NCI-H2196 treated with DMSO at 0.1 percent for 48 hours (cell line): ENCODE data around the gene MS4A10.

Source experiments
- DNase-seq: peaks from one replicate; lab custom pipeline; 2025; ENCODE audit not compliant: unreplicated experiment; lab: John Stamatoyannopoulos, UW

Gene MS4A10

DNA sequence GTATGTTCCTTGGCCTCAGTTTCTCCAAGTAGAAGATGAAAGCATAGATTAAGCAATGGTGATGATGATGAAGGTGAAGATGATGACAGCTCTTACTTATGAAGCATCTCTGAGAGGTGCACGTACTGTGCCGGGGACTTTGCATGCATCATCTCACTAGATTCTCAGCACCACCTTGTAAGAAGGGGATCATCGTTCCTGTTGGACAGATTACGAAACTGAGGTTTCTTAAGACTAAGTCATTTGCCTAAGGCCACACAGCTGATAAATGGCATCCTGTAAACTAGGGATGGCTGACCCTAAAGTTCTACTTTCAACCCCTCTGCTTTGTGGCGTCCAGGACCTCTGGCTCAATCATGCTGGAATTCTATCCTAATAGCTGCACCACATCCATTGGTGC lies 19.8 kb upstream of the MS4A10 start:
- no peak for DNase-seq

DNA sequence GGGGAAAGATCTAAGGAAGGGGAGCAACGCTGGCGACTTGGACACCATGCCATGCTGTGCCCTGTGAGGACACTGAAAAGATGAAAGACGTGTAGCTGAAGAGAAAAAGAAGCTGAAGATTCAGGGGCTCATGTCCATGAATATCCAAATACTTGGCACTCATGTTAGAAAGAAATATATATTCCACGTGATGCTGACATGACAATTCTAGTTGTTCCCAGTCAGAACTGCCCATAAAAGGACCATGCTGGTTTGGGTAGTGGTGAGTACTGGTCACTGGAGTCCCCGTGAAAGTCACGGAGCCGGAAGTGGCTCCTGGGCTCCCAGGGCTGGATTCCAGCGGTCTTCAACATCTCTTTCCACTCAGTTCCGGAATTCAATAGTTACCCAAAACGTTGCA lies 18.6 kb upstream of the MS4A10 start:
- DNase-seq, result no peak

DNA sequence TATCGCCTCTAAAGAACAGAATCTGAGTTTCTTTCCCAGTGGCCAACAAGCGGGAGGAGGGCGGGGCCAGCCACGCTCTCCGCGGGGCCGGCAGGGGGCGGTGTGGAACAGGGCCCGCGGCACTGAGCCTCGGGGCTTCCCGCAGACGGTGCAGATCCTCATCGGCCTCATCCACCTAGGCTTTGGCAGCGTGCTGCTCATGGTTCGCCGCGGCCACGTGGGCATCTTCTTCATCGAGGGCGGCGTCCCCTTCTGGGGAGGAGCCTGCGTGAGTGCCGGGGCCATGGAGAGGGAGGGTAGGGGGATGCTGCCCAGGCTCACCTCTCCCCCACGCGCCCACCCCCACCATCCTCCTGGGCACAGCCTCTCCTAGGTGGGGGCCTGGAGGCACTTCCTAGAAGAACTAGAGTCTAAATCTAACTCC lies 17.7 kb upstream of the MS4A10 start:
- no peak for DNase-seq

DNA sequence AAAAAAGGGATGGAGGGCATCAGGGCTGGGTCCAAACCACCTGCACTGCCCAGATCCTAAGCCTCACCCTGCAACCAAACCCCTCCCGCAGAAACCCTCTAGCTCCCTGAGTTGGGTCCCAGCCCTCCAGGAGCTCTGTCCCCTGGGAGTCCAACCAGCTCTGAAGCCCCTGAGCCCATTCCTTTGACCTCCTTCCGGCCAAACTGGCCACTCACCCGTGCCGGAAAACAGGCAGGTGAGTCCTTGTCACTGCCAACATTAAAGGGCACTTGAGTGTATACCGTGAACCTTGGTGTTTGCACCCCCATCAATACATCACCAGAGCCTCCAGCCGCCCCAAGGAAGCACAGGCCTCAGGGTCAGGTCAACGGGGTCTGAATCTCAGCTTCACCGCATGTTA lies 16.9 kb upstream of the MS4A10 start:
- no peak for DNase-seq

DNA sequence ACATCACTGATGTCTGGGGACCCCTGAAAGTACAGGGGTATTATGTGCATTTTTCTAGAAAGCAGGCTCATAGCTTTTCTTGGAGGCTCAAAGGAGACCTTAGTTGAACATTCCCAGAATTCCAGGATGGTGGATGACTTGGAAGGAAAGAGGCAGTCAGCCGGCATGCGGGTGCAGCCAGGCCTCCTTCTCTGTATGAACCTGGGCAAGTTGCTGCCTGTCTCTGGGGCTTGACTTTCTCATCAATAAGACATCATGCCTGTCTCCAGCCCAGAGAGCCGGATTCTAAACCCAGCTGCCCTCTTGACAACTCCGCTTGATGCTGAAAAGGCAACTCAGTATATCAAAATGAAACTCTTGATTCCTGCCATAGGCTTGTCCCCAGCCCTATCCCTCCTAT lies 15.9 kb upstream of the MS4A10 start:
- no peak for DNase-seq

DNA sequence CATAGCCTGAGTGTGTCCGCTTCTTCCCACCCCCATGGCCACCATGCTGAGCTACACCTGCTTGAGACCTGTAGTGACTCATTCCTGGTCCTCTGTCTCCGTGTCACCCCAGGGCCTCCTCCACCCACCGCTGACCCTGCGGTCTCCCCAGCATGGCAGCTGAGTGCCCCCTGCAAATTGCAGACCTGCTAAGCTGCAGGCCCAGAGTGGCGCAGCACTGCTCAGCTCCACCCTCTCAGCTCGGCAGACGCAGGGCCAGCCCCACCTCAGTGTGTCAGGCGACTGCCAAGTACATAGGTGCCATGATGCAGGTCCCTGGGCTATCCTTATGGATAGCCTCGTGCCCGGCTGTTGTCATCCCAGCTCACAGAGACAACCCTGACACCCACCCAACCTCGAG lies 15.3 kb upstream of the MS4A10 start:
- no peak for DNase-seq

DNA sequence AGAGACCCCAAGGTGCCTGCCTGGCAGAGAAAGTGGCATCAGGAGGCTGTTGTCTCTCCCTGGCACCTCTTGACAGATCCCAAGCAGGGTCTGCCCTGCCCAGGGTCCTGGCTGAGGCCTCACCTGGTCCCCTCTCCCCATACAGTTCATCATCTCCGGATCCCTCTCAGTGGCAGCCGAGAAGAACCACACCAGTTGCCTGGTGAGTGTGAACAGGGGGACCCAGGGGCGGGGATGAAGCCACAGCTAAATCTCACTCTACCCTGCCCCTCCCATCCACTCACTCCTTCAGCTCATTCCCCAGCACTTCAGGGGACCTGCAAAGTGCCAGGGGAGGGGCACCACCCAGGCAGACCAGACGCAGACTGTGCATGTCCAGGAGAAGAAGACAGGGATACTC lies 14.0 kb upstream of the MS4A10 start:
- DNase-seq, result no peak

DNA sequence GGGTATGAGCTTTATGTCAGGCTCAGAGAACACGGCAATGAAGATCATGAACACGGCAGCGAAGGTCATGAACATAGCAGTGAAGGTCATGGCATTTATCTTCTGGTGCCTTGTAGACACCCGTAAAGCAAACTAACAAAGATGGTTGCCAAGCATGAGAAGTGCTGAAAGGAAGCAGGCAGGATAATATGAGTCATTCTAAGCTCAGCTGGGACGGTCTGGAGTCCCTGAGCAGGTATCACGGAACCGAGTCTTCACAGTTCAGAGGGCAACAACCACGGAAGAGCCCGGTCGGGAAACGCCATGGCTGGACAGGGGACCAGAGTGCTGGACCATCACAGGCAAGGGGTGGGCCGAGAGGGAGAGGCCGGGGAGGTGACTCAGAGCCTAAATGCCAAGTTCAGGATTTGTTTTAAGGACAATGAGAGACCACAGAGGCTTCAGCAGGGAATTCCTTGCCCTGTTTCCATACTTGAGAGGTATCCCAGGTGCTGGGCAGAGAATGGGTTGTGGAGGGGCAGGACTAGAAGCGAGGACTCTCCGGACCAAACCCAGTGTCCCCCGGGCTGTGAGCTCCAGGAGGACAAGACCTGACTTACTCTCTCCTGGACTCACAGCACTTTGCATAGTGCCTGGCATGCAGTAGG lies 13.1 kb upstream of the MS4A10 start:
- DNase-seq, result no peak

DNA sequence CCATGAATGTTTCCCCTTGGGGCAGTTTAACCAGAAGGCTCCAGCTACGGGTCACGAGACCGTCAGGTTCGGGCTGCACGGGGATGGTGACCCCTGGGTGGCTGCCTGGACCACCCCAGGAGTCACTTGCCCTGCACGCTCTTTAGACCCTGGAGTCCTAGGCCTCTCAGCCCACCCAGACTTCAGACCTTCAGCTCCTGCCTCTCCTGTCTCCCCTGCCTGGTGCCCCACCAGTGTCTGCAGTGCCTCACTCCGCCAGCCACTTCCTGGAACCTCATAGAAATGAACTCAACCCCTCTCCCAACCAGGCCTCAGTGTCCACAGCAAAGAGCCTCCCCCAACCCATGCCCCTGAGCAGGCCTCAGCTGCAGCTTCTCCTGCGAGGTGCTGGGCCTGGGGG lies 12.5 kb upstream of the MS4A10 start:
- no peak for DNase-seq

DNA sequence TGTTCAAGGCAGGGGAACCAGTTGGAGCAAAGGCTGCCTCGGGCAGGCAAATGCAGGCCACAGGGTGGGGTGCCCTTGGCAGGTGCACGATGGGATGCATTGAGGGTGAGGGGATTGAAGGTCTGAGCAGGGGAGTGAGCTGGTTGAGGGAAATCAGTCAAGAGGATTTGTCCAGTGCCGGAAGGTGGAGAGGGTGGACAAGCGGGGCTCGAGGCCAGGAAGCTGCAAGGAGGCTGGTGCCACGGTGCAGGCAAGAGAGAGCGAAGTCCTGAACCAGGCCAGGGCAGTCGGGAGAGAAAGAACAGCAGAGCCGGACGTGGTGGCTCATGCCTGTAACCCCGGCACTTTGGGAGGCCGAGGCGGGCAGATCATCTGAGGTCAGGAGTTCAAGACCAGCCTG lies 10.4 kb upstream of the MS4A10 start:
- DNase-seq, result no peak

DNA sequence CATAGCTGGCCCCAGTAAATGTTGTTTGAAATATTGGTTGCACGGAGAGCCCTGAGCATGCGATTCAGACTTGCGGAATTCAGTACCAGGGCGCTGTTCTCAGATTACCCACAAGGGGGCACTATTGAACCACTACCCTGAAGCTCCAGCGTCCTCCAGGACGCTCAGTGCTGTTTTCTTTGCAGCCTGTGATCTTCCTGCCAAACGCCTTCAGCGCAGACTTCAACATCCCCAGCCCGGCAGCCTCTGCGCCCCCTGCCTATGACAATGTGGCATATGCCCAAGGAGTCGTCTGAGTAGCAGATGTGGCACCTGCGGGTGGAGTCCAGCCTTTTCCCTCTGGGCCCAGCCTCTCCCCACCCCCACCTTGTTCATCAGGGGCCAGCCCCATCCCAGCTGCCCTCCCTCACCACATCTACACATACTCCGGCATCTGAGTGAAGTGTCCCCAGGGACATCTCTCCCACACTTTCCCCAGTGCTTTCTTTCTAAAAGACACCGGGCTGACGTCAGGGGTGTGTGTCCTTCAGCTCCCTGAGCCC lies 9.6 kb upstream of the MS4A10 start:
- DNase-seq, result peak; percentile 78

DNA sequence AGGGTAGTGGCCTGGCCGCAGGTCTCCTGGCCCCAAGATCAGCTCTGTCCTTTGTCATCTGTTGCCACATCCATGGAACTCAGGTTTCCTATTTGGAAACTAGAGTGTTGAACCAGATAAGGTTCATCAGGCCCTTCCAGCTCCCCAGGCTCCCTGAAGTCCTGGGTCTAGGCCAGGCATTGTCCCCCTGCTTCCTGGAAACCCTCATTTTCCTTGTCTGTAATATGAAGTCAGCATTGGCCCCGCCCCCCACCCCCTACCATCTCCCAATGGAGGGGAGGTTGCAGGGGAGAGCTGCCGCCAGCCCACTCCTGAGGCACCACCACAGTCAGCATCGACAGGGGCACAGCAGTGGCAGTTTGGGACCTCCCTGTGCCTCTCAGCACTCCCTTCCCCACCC lies 9.0 kb upstream of the MS4A10 start:
- no peak for DNase-seq

DNA sequence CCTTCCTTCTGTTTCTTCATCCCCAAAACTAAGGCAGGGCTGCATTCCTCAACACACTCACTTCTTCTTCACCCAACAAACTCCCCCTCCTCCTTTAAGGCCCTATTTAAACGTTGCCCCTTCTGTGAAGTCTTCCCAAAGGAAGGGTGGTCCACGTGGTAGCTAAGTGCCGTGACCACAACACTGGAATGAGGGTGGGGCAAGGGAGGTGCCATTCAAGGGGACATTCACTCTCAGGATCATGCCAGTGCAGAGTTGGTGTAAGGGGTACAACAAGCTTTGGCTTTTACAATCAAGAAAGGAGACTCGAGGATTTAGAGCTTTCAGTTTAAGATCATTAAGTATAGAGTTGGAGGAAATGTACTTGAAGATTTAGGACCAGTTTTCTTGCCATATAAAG lies 8.0 kb upstream of the MS4A10 start:
- no peak for DNase-seq

DNA sequence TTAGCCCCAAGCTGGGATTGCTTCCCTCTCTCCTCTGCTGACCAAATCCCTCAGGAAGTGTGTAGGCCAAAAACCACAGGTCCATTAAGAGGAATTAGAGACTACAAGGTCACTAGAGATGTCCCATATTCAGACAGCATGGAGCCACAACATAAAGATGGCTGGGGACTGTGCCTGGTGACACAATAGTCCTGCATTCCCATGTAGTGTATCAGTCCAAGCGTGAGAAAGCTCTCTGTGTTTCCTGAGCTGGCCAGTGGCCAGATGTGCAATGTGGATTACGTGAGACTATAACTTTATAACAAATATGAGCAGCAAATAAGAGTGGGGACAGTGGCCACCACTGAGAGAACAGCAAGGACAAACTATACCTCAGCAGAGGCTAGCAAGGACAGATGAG lies 7.6 kb upstream of the MS4A10 start:
- DNase-seq, result no peak

DNA sequence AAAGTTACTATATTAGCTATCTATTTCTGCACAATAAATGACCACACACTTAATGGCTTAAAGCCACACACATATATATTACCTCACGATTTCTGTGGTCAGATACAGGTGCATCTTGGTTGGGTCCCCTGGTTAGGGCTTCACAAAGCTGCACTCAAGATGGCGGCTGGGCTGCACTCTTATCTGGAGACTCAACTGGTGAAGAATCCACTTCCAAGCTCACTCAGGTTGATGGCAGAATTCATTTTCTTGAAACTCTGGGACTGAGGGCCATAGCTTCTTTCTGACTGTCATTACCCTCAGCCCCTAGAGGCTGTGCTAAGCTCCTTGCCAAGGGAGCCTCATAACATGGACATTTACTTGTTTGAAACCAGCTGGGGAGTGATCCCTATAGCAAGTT lies 5.1 kb upstream of the MS4A10 start:
- DNase-seq, result no peak

DNA sequence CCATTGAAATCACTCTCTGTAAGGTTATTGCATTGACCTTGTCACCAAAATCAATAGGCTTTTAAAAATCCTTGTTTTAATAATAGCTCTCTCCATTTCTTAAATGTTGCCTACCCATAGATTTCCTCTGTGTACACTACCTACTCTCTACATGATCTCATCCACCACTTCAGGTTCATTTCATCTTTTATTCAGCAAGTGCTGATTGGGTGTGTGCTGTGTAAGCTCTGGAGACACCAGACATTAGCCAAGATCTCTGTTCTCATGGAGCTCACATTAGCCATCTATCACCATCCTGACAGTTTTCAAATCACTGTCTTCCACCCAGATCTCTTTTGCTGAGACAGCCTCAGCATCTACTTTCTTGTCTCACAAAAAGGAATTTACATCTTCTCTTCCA lies 4.4 kb upstream of the MS4A10 start:
- no peak for DNase-seq

DNA sequence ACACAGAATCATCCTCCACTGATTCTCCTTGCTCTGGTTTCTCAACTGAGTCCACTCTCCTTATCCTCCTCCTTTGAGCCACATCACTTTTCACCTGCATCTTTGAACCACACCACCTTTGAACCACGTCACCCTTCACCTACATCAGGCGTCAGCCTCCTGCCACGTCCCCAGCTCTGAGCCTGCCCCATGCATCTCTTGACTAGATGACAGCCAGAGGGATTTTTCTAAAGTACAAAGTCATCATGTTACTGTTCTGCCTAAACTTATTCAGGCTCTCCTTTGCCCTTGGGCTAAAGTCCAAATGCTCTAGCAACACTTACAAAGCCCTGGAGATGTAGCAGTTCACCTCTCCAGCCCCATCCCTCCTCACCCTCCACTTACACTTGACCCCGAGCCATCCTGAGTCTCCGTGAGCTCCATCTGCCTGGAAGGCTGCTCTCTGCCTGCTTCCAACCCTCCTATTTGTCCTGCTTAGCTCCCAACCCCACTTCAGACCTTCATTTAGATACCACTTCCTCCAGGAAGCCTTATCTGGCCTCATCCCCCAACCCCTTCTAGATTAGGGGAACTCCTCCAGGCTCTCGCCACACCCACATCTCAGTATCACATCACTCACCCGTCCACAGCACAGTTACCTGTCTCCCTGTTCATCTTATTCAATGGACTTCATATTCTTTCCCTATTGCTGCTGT lies 3.7 kb upstream of the MS4A10 start:
- no peak for DNase-seq

DNA sequence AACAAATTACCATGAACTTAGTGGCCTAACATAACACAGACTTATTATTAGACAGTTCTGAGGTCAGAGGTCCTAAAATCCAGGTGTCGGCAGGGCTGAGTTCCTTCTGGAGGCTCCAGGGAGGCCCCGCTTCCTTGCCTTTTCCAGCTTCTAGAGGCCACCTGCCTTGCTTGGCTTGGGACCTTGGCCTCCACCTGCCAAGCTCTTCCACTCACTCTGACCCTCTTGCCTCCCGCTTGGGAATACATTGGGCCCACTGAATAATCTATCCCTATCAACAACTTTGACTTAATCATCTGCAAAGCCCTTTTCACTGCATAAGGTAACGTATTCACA lies 3.2 kb upstream of the MS4A10 start:
- DNase-seq, result no peak

DNA sequence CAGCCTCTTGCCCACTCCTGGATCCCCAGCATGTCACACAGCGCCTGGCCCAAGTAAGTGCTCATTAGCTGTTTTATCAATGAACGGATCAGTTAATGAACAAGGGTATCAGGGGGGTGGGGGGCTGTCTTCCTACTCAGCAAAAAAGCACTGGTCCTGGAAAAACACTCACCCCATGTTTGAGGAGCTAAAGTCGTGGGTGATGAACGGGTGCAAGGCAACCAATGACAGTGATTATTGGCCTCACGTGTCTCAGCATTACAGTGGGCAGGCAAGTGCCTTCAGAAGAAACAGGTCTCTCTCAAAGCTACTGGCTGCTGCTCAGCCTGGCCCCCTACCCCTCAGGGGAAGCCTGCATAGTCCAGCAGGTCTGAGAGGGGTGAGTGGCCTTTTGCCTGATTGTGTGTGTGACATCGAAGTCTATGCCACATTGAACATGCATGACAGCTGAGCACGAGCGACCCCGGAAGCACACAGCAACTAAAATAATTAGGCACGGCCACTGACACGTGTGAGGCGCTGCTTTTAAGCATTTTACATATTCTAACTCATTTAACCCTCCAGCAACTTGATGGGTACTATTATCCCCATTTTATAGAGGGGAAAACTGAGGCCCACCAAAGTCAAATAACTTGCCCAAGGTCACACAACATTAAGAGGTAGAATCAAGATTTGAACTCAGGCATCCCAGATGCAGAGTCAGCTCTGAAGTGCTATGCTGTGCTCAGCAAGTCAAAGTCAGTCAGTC lies 2.6 kb upstream of the MS4A10 start:
- no peak for DNase-seq

DNA sequence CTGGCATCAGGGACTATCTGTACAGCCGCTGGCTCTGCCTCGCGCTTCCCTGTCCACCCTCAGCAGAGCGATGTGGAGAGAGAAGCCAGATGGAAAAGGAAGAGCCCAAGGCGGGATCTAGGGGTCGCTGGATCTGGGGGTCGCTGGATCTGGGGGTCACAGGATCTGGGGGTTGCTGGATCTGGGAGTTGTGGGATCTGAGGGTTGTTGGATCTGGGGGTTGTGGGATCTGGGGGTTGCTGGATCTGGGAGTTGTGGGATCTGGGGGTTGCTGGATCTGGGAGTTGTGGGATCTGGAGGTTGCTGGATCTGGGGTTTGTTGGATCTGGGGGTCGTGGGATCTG lies 2.0 kb upstream of the MS4A10 start:
- DNase-seq, result no peak

DNA sequence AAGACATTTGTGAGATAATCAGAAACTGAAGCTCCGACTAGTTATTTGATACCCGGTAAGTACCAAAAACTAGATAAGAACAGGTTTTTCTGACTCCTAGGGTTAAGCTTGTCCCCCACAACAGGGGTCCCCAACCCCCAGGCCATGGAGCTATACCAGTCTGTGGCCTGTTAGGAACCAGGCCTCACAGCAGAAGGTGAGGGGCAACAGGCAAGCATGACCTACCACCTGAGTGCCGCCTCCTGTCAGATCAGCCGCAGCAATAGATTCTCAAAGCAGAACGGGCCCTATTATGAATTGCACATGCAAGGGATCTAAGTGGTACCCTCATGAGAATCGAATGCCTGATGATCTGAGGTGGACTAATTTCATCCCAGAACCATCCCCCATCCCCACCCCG lies 1.2 kb upstream of the MS4A10 start:
- no peak for DNase-seq

DNA sequence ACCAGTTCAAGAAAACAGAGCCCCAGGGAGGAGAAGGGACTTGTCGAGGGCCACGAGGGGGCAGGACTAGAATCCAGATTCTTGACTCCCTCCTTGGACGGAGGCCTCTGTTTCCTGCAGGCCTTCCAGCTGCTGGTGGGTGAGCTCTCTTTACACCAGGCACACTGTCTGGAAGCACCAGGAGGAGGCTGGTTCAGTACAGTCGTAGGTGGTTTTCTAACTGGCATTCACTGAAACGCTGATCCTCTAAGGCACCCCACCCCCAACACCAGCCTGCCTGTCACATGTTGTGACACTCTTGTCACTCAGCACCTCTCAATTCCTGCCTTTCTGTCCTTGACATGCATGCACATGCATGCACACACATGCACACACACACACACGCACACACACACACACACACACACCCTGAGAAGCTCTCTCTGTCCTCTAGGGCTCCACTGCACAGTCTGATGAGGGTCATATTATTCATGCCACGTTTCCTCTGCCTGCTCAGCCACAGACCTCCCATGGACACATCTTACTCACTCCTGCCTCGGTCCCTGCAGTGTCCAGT lies 751 bp downstream of the MS4A10 start:
- no peak for DNase-seq
